H1 (cell line): ENCODE measurements around the gene DENND5B. TPM values are rescaled to one million over a fixed set of nuclear protein-coding genes. Genes with fewer than 3 reads are reported as not detected.

Source experiments
- CTCF ChIA-PET: fragments of 300-600 bp; sonication (Branson Sonifier 250); formaldehyde crosslinking; loops from one replicate; lab custom pipeline; 2021; ENCODE audit not compliant: partially characterized antibody; lab: Charles Lee
- POLR2A ChIA-PET: fragments of 300-600 bp; sonication (Branson Sonifier 250); formaldehyde crosslinking; loops from one replicate; lab custom pipeline; 2021; ENCODE audit warnings: inconsistent platforms; ENCODE audit not compliant: partially characterized antibody; lab: Charles Lee
- DNase-seq, 2 experiments: peaks; one replicate each; pipeline versions ENCODE4 v3.0.0 to v3.0.0-alpha.2; 2010 to 2022; ENCODE audit warnings: low spot score in 2 of 2, low read depth in 1 of 2, mixed read lengths in 1 of 2
- FAIRE-seq: peaks from 2 replicates; lab custom pipeline; 2011; peaks lifted over from hg19 to GRCh38; lab: Jason Lieb, UNC
- H2AFZ ChIP-seq: 2 replicates; pipeline ENCODE4 v1.8.1; 2012; ENCODE audit warnings: low read length, inconsistent platforms
- H2AK5ac ChIP-seq: 2 replicates; pipeline ENCODE4 v1.6.1; 2013; ENCODE audit warnings: low read depth, low read length
- H2BK120ac ChIP-seq: replicated peaks from 2 replicates; pipeline ENCODE3; 2013; ENCODE audit warnings: low read depth, low read length, inconsistent platforms
- H2BK12ac ChIP-seq: 2 replicates; pipeline ENCODE4 v1.6.1; 2013; ENCODE audit warnings: low read depth, low read length
- H2BK15ac ChIP-seq: 2 replicates; pipeline ENCODE4 v1.6.1; 2013; ENCODE audit warnings: low read length
- H2BK20ac ChIP-seq: 2 replicates; pipeline ENCODE4 v1.6.1; 2013; ENCODE audit warnings: low read length
- H2BK5ac ChIP-seq: 2 replicates; pipeline ENCODE4 v1.6.1; 2013; ENCODE audit warnings: low read depth, low read length
- H3K14ac ChIP-seq: 2 replicates; pipeline ENCODE4 v1.6.1; 2013; ENCODE audit warnings: inconsistent platforms; ENCODE audit not compliant: insufficient read length
- H3K18ac ChIP-seq: 2 replicates; pipeline ENCODE4 v1.6.1; 2013; ENCODE audit warnings: low read length; ENCODE audit errors: extremely low read depth
- H3K23ac ChIP-seq: 2 replicates; pipeline ENCODE4 v1.6.1; 2013; ENCODE audit warnings: inconsistent platforms; ENCODE audit not compliant: insufficient read length
- H3K23me2 ChIP-seq: 2 replicates; pipeline ENCODE4 v1.6.1; 2013; ENCODE audit warnings: low read depth, low read length
- H3K27ac ChIP-seq: 2 replicates; pipeline ENCODE4 v1.6.1; 2011; ENCODE audit warnings: low read depth, low read length, inconsistent platforms
- H3K27me3 ChIP-seq, 4 experiments: replicated peaks in 1 of 4; 1 replicate in 1 of 4; 2 replicates in 3 of 4; pipeline versions ENCODE4 v1.6.1 to v1.8.1; 2011 to 2013; ENCODE audit warnings: low read length in 3 of 4, mild to moderate bottlenecking in 3 of 4, inconsistent platforms in 2 of 4, mixed read lengths in 2 of 4, moderate library complexity in 1 of 4; ENCODE audit not compliant: control insufficient read depth in 3 of 4, insufficient read depth in 3 of 4; ENCODE audit errors: extremely low read depth in 1 of 4
- H3K36me3 ChIP-seq, 4 experiments: 2 replicates each; pipeline versions ENCODE4 v1.6.1 to v1.8.1; 2011 to 2013; ENCODE audit warnings: mild to moderate bottlenecking in 4 of 4, low read length in 3 of 4, moderate library complexity in 2 of 4, control low read depth in 1 of 4, inconsistent platforms in 1 of 4; ENCODE audit not compliant: insufficient read depth in 4 of 4, control insufficient read depth in 2 of 4
- H3K4ac ChIP-seq: replicated peaks from 2 replicates; pipeline ENCODE3; 2013; ENCODE audit warnings: low read length, low read depth, mixed read lengths, inconsistent platforms; ENCODE audit not compliant: insufficient read length
- H3K4me1 ChIP-seq, 4 experiments: replicated peaks in 1 of 4; 1 replicate in 1 of 4; 2 replicates in 3 of 4; pipeline versions ENCODE4 v1.6.1 to v1.8.1; 2011 to 2013; ENCODE audit warnings: low read length in 3 of 4, inconsistent platforms in 2 of 4, mixed read lengths in 1 of 4; ENCODE audit not compliant: insufficient read depth in 4 of 4, control insufficient read depth in 3 of 4
- H3K4me2 ChIP-seq, 2 experiments: 2 replicates each; pipeline versions ENCODE4 v1.6.1 to v1.8.1; 2011 to 2013; ENCODE audit warnings: low read depth in 2 of 2, low read length in 2 of 2, control low read depth in 1 of 2, inconsistent platforms in 1 of 2, mild to moderate bottlenecking in 1 of 2; ENCODE audit not compliant: insufficient read depth in 1 of 2
- H3K4me3 ChIP-seq, 4 experiments: fragments of 200-600, 300-600 bp in 1 of 4; sonication (generic), shearing (Covaris generic), sonication (Bioruptor Twin) in 1 of 4; 2 replicates each; pipeline versions ENCODE4 v1.5.1 to v1.8.1; 2011 to 2016; ENCODE audit warnings: low read length in 4 of 4, low read depth in 3 of 4, control low read depth in 2 of 4, inconsistent platforms in 2 of 4, mild to moderate bottlenecking in 2 of 4, mixed read lengths in 1 of 4, moderate library complexity in 1 of 4; ENCODE audit not compliant: insufficient read depth in 2 of 4; ENCODE audit errors: extremely low read depth in 1 of 4
- H3K56ac ChIP-seq: replicated peaks from 2 replicates; pipeline ENCODE3; 2013; ENCODE audit warnings: low read depth, mild to moderate bottlenecking, mixed read lengths, low read length, inconsistent platforms; ENCODE audit not compliant: insufficient read length
- H3K79me1 ChIP-seq: 2 replicates; pipeline ENCODE4 v1.6.1; 2013; ENCODE audit warnings: low read depth, low read length, control low read depth
- H3K79me2 ChIP-seq, 2 experiments: 2 replicates each; pipeline versions ENCODE4 v1.6.1 to v1.8.1; 2012 to 2013; ENCODE audit warnings: low read length in 2 of 2, mild to moderate bottlenecking in 2 of 2, inconsistent platforms in 1 of 2; ENCODE audit not compliant: insufficient read depth in 2 of 2, control insufficient read depth in 1 of 2
- H3K9ac ChIP-seq, 4 experiments: replicated peaks in 1 of 4; 1 replicate in 1 of 4; 2 replicates in 3 of 4; pipeline versions ENCODE4 v1.6.1 to v1.8.1; 2011 to 2013; ENCODE audit warnings: low read depth in 3 of 4, low read length in 3 of 4, control low read depth in 2 of 4, mild to moderate bottlenecking in 2 of 4, moderate library complexity in 2 of 4, inconsistent platforms in 1 of 4; ENCODE audit errors: extremely low read depth in 1 of 4
- H3K9me3 ChIP-seq, 2 experiments: 2 replicates each; pipeline versions ENCODE4 v1.6.1 to v1.8.1; 2012 to 2013; ENCODE audit warnings: mild to moderate bottlenecking in 2 of 2, moderate library complexity in 2 of 2, control low read depth in 1 of 2, inconsistent platforms in 1 of 2, low read depth in 1 of 2, low read length in 1 of 2, mixed read lengths in 1 of 2; ENCODE audit not compliant: insufficient read depth in 2 of 2
- H4K20me1 ChIP-seq, 2 experiments: replicated peaks in 1 of 2; 2 replicates each; pipeline versions ENCODE3 to v1.8.1; 2011 to 2013; ENCODE audit warnings: inconsistent platforms in 2 of 2, low read length in 2 of 2, mild to moderate bottlenecking in 1 of 2; ENCODE audit not compliant: insufficient read depth in 2 of 2, control insufficient read depth in 1 of 2
- H4K5ac ChIP-seq: 2 replicates; pipeline ENCODE4 v1.6.1; 2013; ENCODE audit warnings: low read length, low read depth, mixed read lengths, inconsistent platforms; ENCODE audit not compliant: insufficient read length
- H4K8ac ChIP-seq: 2 replicates; pipeline ENCODE4 v1.8.0; 2013; ENCODE audit warnings: mild to moderate bottlenecking, moderate library complexity, low read length, inconsistent platforms; ENCODE audit not compliant: insufficient read depth; ENCODE audit errors: extremely low read depth
- H4K91ac ChIP-seq: replicated peaks from 2 replicates; pipeline ENCODE3; 2013; ENCODE audit warnings: low read length, mixed read lengths, inconsistent platforms; ENCODE audit not compliant: insufficient read length
- KDM5A ChIP-seq: fragments of 200-600 bp; IDR thresholded peaks from 2 replicates; pipeline ENCODE4 v1.7.1; 2012; ENCODE audit warnings: mild to moderate bottlenecking, low read length, inconsistent platforms, mixed read lengths
- USF2 ChIP-seq: IDR thresholded peaks from 2 replicates; pipeline ENCODE4 v1.6.1; 2011; ENCODE audit warnings: low read length, improper control_type of control experiment
- WGBS, 2 experiments: shearing (Covaris generic) in 1 of 2; methylation state at CpG; one replicate each; pipeline versions ENCODE4 v1.1.6 to v1.1.7; 2013 to 2015; ENCODE audit warnings: low lambda C conversion rate in 2 of 2, mixed read lengths in 2 of 2, inconsistent platforms in 1 of 2, low coverage in 1 of 2, missing lambda C conversion rate in 1 of 2; ENCODE audit not compliant: insufficient replicate concordance in 2 of 2, insufficient coverage in 1 of 2, insufficient read length in 1 of 2; ENCODE audit errors: extremely low coverage in 1 of 2, missing lambda C conversion rate in 1 of 2; 5-methylcytosine and 5-hydroxymethylcytosine counted together
- polyA plus RNA-seq, 7 experiments: library from polyadenylated mRNA; depleted of rRNA in 3 of 7; stranded (reverse) in 5 of 7; unstranded in 2 of 7; fragments of >200 nt in 5 of 7; fragments of 200-250 nt in 2 of 7; gene quantifications; 1 replicate in 5 of 7; 2 replicates in 1 of 7; 4 replicates in 1 of 7; pipeline versions ENCODE4 v1.2.1 to v1.2.3, GENCODE V29; 2011 to 2013; ENCODE audit warnings: missing spikeins in 2 of 7, mixed read lengths in 2 of 7
- total RNA-seq: library from RNA; stranded (reverse); fragmentation: NEBNext Ultra II Directional; extraction: Animal tissue kit (Norgen Biotek cat#: 25700); gene quantifications from 2 replicates; pipeline ENCODE4 v1.2.1, GENCODE V29; 2021

Gene DENND5B
- total and polyA plus RNA-seq, 2 of the 8 experiments (the other 6 are each of a cell fraction or from before 2014, with no cell fraction given): 13.4 to 20.2 TPM

DNA sequence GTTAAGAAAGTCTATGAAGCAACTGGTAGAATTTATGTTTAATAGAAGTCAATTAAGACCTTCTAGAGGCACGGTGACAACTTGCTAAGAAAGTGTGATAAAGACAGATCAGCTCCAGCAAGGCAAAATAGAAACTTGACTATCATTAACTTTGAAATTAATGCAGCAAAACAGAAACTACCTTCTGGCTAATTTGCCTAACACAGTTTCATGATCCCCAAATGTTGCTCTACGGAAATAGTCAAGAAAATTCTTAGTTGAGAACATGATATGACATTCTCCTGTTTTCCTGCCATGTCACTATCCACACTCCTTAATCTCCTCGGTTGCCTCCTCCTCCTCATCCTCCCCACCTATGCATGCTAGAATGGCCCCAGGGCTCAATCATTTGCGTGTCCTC lies 4.2 kb downstream of the DENND5B start:
- Histone ChIP-seq H4K91ac (no peak overlapping the region), H3K9ac (no peak overlapping the region), H3K56ac (no peak overlapping the region), H2BK15ac (no peak overlapping the region), H4K8ac (no peak overlapping the region), H3K18ac (no peak overlapping the region)
- no peak for TF ChIP-seq KDM5A
- no peak for TF ChIP-seq USF2
- TF ChIP-seq, all 59 proteins: peak for 0
- H2BK20ac ChIP-seq: no peak overlapping the region
- H3K27me3 ChIP-seq: peaks cover 0 to 2% (median 0%) of the 10 kb centered on the region in 4 experiments; a peak in 2 of 7 replicates
- DNase-seq (no peak), FAIRE-seq (no peak)
- H3K4me1 ChIP-seq: peaks cover 0 to 9% (median 3%) of the 10 kb centered on the region in 4 experiments; a peak in 2 of 7 replicates
- no peaks in the 10 kb centered on the region for H3K9me3 ChIP-seq
- peaks cover 0 to 66% of the 10 kb centered on the region in 2 experiments; a peak in 3 of 4 replicates for H3K79me2 ChIP-seq
- H2AFZ ChIP-seq: no peak overlapping the region
- H3K14ac ChIP-seq: no peak overlapping the region
- H3K79me1 ChIP-seq: peaks cover 5% of the 10 kb centered on the region; the same call in 1 of the 2 replicates
- H3K4me2 ChIP-seq: no peak overlapping the region
- no peak overlapping the region for H4K5ac ChIP-seq
- H3K4me3 ChIP-seq: no peak overlapping the region
- no peak overlapping the region for H2AK5ac ChIP-seq
- no peak overlapping the region for H3K23ac ChIP-seq
- CTCF ChIA-PET: interaction anchor here (1.5 kb wide), 1 partner anchor 68 kb away, joined by 5 read pairs; no protein-coding TSS in a partner anchor
- no peak overlapping the region for H2BK120ac ChIP-seq
- peaks cover 7% of the 10 kb centered on the region for H3K23me2 ChIP-seq
- H2BK12ac ChIP-seq: no peak overlapping the region
- H4K20me1 ChIP-seq: peaks cover 4 to 7% of the 10 kb centered on the region in 2 experiments
- H3K27ac ChIP-seq: no peak overlapping the region
- no peaks in the 10 kb centered on the region for H3K36me3 ChIP-seq
- H3K4ac ChIP-seq: no peak overlapping the region
- POLR2A ChIA-PET: no interaction called here
- 91% methylated on average over 4 of the region's 4 CpGs; no CpG with 5 or more reads in 1 of the 2 experiments for WGBS, 2 experiments
- H2BK5ac ChIP-seq: no peak overlapping the region
